Measurements from ENCODE around the gene RBP3.
A peak's percentile ranks its signal among the peaks of the same experiment; 100 is the strongest.

Gene RBP3

DNA sequence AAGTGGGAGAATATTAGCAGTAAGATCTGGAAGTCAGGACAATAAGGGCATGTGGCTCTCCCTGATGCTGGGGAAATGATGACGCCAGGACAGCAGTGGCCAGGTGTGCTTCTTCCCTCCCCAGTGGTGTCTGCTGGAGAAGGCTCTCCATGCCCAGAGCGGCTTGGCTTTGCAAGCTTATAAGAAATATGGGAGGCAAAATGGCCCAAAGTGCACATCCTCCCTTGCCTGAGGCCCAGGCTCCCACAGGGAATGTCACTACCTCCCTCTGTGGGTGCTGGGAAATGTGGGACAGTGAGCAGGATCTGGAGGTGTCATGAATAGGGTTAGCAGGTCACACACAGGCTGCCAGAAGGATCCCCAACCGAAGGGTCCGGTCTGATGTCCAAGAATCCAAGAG lies 53.0 kb downstream of the RBP3 start:
- DNase-seq (ENCODE audit: low read depth in 2 of 2) = no peak

DNA sequence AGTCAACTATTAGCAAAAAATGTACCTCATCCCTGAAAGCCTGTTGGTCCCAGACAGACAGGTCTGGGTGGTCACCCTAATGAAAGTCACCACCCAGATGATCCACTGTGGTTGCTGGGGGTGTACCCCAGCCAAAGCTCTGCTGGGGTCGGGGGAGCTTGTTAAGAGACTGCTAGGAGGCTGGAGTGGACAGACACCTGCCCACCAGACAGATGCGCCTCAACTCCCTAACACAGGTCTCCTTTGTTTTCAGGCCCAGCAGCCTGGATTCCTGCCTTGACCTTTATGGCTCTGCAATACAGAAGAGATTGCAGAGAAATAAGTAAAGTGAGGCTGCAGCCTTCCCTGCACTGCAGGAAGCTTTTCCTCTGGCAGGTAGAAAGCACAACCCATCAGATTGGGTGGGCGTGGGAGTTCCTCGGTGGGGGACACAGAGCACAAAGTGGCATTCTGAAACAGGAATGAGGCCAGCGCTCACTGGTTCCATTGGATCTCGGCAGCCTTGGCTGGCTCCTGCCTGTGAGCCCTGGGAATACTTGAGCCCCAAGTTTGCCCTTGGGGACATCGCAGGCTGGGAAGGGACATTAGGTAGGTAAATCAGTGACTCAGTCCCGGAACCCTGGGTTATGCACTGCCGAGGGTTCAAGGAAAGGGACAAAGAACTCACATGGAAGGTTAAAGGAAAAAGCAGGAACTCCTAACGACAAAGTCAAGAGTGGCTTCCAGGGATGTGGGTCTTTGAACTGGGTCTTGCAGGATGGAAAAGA lies 53.9 kb downstream of the RBP3 start:
- no peak for DNase-seq (ENCODE audit: low read depth in 2 of 2)

GRCh38 chr10:47402641-47403301 lies 54.6 kb downstream of the RBP3 start:
- peak; percentile 74 to 78 for DNase-seq (ENCODE audit: low read depth in 2 of 2)

DNA sequence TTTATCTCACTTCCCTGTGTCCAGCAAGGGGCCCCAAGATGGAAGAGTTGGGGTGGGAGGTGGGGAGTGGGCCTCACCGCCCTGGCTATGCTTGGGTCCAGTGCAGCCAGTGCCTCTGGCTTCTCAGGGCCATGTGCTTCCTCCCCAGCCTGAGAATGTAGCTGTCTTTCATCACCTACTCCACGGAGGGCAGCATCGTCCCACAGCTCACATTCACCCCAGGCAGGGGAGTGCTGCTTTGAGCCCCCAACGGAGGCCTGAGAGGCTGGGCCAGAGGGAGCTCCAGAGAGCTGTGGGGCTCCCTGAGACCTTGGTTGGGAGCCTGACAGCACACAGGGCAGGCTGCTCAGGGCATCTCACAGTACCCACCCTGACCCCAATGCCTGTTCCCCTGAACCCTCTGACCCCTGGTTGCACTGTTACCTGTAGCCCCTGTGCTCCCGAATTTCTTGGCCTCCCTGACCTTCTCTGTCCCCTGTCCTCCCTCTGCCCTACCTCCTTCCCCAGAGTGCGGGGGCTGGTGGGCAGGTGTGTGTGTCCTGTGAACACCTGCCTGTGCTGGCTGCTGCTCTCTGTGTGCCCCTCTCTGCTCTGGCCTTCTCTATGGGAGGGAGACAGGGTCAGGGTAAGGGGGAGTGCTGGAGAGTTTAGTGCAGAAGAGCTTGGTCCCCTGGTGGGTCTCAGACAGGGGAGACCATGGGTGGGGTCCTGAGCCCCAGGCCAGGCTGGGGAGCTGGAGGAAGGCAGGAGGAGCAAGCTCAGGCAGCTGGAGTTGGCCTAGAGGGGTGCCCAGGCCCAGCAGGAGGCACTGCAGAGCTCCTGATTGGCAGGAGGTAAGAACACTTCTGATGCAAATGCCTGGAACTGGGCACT lies 55.5 kb downstream of the RBP3 start:
- DNase-seq (ENCODE audit: low read depth in 2 of 2) = no peak

DNA sequence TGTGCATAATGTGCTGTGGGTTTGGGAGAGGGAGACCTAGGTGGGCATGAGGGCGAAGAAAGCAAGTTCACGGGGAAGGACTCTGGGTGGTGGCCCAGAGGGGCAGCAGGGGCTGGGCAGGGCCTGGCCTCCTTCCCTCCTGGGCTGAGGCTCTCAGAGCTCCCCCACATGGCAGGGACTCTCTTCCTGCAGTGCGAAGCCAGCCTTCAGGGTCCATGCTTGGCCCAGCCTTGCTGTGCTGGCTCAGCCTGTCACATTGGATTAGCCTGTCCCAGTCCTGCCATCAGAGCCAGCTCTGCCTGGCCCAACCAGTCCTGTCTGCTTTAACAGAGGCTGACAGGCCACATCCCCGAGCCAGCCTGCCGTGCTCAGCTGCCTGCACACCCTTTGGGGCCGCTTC lies 56.3 kb downstream of the RBP3 start:
- no peak for DNase-seq (ENCODE audit: low read depth in 2 of 2)

DNA sequence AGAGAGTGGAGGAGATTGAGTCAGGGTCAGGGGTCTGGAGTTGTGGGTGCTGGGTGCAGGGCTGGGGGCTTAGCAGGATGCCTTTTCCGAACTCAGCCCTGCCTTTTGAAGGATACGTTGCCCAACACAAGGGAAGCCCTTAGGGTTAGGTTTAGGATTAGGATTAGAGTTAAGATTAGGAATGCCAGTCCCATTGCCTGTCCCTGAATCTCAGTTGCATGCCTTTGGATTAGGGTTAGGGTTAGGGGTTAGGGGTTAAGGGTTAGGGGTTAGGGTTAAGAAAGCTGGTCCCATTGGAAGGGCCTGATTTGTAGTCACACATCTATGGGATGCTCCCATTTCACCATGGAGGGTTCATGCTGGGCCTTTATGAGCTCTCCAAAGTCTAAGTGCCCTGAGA lies 56.8 kb downstream of the RBP3 start:
- DNase-seq (ENCODE audit: low read depth in 2 of 2) = no peak

DNA sequence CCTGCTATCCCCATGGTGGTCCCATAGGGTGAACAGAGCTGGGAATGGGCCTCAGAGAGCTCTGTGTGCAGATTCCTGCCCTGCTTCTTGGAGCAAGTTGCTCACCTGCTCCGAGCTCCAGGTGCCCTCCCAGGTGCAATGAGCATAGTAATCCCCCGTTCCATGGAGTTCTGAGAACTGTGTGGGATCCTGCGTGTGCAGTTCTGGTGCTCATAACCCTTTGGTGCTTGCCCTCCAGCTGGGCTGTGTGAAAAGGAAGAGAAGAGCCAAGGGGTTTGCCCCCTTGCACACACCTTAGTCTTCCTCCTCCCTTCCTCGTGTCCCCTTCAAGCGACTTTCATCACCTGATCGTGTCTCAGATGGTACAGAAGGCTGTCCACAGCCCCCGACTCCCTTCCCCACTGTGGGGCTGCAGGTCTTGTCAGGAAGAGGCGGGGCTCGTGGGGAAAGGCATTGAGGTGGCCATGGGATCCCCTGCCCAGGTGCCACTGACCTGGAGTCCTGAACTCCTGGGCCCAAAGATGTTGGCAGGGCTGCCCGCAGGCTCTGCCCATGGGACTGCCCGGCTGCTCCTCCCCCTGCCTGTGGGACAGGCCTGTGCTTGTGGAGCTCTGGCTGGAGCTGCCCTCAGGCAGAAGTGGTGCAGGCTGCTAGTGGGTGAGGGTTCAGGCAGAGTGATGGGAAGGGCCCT lies 57.8 kb downstream of the RBP3 start:
- no peak for DNase-seq (ENCODE audit: low read depth in 2 of 2)

DNA sequence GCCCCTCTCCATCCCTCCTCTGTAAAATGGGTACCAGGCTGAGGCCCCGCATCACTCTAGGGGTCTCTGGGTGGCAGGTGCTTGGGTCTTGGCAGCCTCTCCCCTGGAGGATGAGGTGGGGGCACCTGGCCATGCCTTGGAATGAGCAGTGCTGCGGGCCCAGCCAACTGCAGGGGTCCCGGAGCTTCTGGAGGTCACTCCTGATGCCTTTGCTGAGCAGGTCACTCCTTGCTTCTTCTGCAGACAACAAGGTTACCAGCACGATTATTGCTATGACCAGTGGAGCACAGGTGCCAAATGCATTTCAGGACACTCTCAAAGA lies 58.3 kb downstream of the RBP3 start:
- no peak for DNase-seq (ENCODE audit: low read depth in 2 of 2)

GRCh38 chr10:47406870-47407691 lies 58.9 kb downstream of the RBP3 start:
- DNase-seq (ENCODE audit: low read depth in 2 of 2) = no peak

Measured in fibroblast of skin of left biceps (primary cell).